ENCODE measurements around the gene VASH1.

Gene VASH1

DNA sequence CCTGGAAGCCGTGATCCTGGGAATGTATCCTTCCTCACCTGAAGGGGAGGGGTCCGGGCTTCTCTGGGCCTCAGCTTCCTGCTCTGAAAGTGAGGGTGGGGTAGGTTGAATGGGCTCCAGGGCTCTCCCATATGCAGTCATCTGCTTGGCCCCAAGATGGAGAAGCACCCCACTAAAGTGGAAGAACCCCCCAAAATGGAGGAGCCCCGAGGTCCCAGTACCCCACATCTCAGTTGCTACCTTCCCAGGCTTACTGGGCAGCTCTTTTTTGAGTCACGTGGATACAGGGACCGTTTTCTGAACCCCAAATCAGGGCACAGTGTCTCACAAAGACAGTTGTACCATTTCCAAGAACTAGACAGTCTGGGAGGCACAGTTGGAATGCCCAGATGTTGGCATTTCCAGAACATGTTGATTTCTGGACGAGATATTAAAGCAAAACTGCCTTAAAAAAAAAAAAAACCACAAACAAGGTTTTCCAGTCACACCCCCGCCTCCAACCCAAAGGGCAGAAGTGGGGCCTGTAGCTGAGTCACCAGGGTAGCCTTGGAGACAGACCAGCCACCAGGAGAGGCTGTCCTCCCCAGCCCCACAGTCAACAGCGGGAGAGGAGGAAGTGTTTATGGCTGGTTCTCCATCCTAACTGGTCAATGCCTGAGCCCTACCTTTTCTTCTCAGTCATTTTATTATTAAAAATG is 12.1 kb downstream of the VASH1 start:
- DNase-seq, result peak; percentile 76

- DNase-seq, result peak; percentile 5
These were observed 12.9 kb downstream of the VASH1 start for GRCh38 chr14:76773956-76774820.

DNA sequence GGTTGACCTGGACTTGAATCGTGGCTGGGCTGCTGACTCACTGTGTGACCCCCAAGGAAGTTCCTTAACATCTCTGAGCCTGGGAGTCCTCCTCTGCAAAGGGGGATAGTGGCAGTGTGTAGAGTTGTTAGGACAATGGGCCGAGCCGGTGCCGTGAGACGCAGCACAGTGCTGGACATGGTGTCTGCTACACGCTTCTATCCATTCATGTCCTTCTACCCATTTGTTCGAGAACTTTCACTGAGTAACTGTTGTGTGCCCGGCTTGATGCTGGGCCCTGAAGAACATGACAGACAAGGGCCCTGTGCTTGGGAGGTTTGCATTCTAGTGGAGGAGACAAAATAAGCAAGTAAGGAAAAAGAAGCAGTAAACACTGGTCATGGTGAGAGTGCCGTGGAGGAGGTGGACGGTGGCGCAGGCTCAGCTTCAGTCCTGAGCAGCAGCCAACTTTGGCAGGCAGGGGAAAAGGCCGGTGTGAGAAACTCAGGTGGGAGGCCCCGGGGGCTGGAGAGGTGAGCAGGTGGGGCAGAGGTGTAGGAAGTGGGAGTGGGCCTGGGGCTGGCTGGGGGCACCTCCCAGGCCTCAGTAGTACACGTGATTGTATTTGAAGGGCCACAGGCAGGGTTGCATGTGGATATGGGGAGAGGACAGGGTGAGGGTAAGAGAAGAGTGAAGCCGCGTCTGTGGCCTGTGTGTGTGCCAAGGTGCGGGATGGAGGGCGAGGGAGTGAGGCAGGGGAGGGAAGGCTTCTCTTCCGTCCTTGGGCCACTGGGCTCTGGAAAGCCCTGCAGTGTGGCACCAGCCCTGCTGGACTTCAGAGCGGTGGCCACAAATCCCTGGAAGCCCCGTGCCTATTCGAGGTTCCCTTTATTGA is 13.8 kb downstream of the VASH1 start:
- peak; percentile 12 for DNase-seq

DNA sequence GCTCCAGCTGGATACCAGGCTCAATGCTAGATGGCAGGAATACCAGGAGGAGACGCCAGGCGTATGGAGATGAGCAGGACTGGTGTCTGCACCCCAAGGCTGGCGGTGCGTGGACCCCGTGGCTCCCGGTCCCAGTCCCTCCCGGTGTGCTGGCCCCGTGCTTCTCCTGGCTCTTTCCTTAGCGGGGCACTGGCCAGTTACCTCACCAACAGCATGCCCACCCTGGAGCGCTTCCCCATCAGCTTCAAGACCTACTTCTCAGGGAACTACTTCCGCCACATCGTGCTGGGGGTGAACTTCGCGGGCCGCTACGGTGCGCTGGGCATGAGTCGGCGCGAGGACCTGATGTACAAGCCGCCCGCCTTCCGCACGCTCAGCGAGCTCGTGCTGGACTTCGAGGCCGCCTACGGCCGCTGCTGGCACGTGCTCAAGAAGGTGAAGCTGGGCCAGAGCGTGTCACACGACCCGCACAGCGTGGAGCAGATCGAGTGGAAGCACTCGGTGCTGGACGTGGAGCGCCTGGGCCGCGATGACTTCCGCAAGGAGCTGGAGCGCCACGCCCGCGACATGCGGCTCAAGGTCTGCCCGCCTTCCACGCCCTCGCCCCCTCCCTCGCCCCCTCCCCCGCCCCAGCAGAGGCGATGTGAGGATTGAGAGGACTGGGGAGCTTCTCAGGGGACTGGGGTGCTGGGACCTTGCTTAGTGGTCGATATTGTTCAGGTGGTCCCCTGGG is 14.6 kb downstream of the VASH1 start:
- no peak for DNase-seq

DNA sequence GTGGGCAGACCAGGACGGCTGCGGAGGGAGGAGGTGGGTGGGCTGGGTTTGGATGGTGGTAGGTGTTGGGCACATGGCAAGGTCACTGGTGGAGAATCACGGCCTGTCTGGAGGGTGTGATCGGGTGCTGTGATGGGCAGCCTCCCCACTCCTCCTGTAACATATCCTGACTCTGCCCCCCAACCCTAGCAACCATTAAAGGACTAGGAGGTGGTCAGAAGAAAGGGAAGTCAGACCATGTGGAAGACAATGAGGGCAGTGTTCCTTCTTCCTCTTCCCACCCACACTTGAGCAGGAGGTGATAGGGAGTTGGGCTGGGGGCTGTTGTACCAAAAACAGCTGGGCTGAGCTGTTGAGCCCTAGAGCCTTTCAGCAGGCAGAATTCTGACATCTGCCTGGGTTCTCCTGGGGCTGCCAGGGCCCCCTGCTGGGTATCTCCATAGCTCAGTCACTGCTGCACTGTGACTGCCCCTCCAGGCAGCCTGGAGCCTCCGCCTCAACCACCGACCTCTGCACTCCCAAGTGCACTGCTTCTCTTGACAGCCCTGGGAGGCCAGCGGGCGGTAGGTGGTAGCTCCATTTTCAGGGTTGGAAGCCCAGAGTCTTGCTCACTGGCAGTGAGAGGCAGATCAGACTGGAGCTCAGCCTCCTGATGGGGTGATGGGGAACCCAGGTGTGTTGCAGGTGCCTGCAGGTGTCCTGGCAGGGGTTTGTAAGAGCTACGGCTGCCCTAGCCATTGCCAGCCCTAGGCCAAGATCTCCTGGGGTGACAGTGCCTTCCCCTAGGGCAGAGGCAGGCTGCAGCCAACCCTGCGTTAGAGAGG is 15.4 kb downstream of the VASH1 start:
- DNase-seq, result no peak

- DNase-seq, result no peak
These were observed 16.5 kb downstream of the VASH1 start for GRCh38 chr14:76777721-76778120.

- DNase-seq, result no peak
These were observed 17.4 kb downstream of the VASH1 start for GRCh38 chr14:76778546-76779215.

DNA sequence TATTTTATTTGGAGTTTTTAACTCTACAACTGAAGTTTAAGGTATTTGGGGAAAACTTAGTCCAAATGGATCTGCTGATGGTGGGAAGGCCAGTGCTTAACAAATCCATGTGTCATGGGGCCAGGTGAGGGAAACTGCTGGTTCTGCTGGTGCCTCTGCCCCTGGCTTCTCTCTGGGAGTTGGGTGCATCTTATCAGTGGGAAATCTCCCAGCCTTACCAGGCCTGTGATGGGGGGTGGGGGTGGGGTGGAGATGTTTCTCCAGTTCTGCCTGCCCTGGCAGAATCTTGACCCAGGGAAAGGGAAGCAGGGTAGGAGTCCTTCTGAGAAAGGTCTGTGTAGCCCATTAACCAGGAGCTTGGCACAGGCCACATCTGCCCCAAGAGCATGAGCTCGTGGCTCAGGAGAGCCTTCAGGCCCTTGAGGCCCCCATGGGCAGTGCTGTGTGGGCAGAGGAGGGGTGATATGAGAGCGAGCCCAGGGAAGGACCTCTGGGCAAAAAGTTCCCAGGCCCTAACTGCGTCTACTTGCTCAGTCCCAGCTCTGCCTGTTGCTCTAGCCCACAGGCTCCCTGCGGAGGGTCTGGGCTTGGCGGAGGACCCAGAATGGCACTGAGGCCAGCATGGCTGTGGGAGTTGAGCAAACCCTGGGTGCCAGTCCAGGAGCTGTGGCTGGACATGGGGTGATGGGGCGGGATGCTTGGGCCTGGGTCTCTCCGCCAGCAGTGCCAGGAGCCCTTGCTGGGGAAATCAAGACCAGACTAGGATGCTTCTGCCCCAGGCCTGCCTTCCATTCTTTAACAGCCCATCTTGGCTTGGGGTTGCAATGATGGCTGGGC is 18.2 kb downstream of the VASH1 start:
- DNase-seq, result no peak

DNA sequence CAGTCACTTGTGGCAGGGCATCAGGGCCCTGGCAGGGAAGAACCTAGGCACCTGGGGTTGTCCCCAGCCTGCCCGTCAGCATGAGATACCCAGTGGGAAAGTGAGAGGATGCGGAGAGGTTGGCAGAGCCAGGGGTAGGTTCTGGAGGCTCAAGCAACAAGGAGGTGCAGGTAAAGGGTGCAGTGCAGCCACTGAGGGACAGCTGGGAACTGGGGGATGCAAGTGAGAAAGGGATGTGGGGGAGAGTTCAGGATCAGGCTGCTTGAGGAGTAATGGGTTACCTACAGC is 18.7 kb downstream of the VASH1 start:
- DNase-seq, result no peak

DNA sequence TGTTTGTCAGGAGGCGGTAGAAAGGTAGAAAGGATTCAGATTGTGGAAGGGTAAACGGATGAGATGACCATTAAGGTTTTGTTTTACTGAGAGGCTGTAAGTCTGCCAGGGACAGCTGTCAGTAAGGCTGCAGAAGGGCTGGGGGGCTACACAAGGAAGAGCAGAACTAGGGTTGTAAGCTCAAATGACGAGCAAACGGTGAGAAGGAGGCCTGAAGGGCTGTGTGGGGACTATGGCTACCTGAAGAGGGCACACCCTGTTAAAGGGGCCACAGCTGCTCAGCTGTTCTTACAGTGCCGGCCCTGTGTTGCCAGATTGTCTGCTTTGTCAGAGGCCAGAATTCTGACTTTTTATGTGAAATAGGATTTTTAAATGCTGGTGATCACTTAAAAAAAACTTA is 19.1 kb downstream of the VASH1 start:
- DNase-seq, result no peak

GRCh38 chr14:76780875-76781647 is 19.8 kb downstream of the VASH1 start:
- no peak for DNase-seq

- no peak for DNase-seq
These were observed 20.4 kb downstream of the VASH1 start for GRCh38 chr14:76781648-76782051.

- DNase-seq, result no peak
These were observed 21.0 kb downstream of the VASH1 start for GRCh38 chr14:76782115-76782884.

GRCh38 chr14:76782885-76783566 is 21.8 kb downstream of the VASH1 start:
- no peak for DNase-seq

DNA sequence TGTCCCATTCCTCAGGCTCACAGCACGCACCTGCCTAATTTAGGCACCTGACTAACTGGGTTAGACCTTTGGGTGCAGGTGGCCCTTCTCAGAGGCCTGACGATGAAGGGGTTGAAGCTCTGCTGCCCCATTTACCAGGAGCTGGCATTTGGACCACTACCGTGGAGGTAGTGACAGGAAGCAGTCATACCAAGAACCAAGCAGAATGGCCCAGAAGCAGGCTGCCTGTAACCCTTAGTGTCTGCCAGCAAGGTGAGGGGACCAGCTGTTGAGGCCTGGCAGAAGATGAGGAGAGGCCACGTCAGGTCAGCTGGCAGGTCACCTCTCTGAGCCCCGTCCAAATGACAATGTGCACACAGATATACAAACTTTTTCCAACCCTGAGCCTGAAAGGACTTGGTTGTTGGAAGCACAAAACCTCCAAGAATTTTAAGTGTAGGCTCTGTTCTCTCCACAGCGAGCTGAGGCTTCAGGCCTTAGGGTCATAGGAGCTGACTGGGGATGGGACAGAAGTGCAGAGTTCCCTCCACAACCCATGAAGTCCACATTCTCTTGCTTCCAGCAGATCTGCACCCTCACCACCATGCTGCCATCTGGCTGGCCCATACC is 23.1 kb downstream of the VASH1 start:
- DNase-seq, result no peak

DNA sequence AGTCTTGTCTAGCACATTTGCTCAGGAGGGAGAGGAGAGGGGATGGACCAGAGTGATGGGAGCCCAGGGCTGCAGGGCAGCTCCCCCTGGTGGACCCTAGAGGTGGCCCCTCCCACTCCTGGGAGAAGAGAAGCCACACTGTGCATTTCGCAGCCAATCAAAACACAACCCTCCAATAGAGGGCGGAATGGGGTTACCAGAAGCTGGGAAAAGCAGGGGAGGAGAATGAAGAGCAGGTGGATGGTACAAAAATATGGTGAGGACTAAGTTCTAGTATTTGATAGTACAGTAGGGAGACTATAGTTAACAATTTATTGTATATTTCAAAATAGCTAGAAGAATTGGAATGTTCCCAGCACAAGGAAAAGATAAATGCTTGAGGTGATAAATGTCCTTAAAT is 23.6 kb downstream of the VASH1 start:
- DNase-seq, result peak; percentile 71

DNA sequence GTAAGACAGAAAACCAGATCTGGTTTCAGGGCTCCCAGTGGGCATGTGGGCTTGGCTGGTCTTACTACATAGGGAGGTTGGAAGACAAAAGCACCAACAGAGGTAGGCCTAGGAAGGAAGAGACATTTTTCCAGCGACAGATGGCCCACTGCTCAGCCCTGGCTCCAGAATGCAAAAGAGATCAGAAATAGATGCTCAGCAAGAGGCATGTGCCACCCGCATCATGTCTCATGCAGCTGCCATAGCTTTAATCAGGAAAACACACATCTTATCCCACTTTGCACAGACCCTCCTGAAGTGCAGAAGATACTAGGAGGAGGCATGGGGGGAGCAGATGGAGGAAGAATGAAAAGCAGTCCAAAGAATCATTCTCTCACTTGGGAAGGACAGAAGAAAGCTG is 25.3 kb downstream of the VASH1 start:
- no peak for DNase-seq

GRCh38 chr14:76792422-76792821 is 31.2 kb downstream of the VASH1 start:
- DNase-seq, result no peak

All from CD4-positive, alpha-beta T cell treated with Interleukin-15 for 1 hour (primary cell).